ENCODE data around the gene RUVBL2. TPM values are rescaled to one million over a fixed set of nuclear protein-coding genes. Genes with fewer than 3 reads are reported as not detected.

RUVBL2 gene
- polyA plus RNA-seq, 3 donors = 44.6 to 65.0 (median 50.0) TPM

GRCh38 chr19:48975947-48976847 lies 17.5 kb upstream of the RUVBL2 start:
- WGBS, 3 donors = 84 to 94% (median 88%) methylated on average over 13 of the region's 13 CpGs
- H3K27ac ChIP-seq (ENCODE audit: low read depth, low read length) = no peak overlapping the region

- 62 to 78% (median 67%) methylated on average over 2 of the region's 2 CpGs for WGBS, 3 donors
- no peak overlapping the region for H3K27ac ChIP-seq (ENCODE audit: low read depth, low read length)
Observed at GRCh38 chr19:48977061-48977460, 16.6 kb upstream of the RUVBL2 start.

GRCh38 chr19:48982280-48982679 lies 11.4 kb upstream of the RUVBL2 start:
- H3K27ac ChIP-seq (ENCODE audit: low read depth, low read length) = no peak overlapping the region
- 91 to 96% (median 95%) methylated on average over 9 of the region's 9 CpGs for WGBS, 3 donors

- H3K27ac ChIP-seq (ENCODE audit: low read depth, low read length) = no peak overlapping the region
- WGBS, 3 donors = 92 to 96% (median 93%) methylated on average over 13 of the region's 13 CpGs
Observed at GRCh38 chr19:48985711-48986110, 8.0 kb upstream of the RUVBL2 start.

- H3K27ac ChIP-seq (ENCODE audit: low read depth, low read length) = no peak overlapping the region
- 81 to 100% (median 90%) methylated on average over 3 of the region's 3 CpGs for WGBS, 3 donors
Observed at GRCh38 chr19:48986211-48986610, 7.5 kb upstream of the RUVBL2 start.

- H3K27ac ChIP-seq (ENCODE audit: low read depth, low read length) = no peak overlapping the region
- 85 to 88% (median 86%) methylated on average over 7 of the region's 7 CpGs for WGBS, 3 donors
Observed at GRCh38 chr19:48987323-48987722, 6.4 kb upstream of the RUVBL2 start.

GRCh38 chr19:48988286-48988685 lies 5.4 kb upstream of the RUVBL2 start:
- H3K27ac ChIP-seq (ENCODE audit: low read depth, low read length) = no peak overlapping the region
- 86 to 98% (median 98%) methylated on average over 7 of the region's 7 CpGs for WGBS, 3 donors

GRCh38 chr19:48988860-48989259 lies 4.8 kb upstream of the RUVBL2 start:
- H3K27ac ChIP-seq (ENCODE audit: low read depth, low read length) = no peak overlapping the region
- WGBS, 3 donors = 87 to 91% (median 90%) methylated on average over 9 of the region's 9 CpGs

- WGBS, 3 donors = 68 to 83% (median 73%) methylated on average over 17 of the region's 17 CpGs
- no peak overlapping the region for H3K27ac ChIP-seq (ENCODE audit: low read depth, low read length)
Observed at GRCh38 chr19:48989701-48990291, 3.9 kb upstream of the RUVBL2 start.

GRCh38 chr19:48990400-48990799 lies 3.3 kb upstream of the RUVBL2 start:
- 60 to 70% (median 66%) methylated on average over 4 of the region's 4 CpGs for WGBS, 3 donors

GRCh38 chr19:48991011-48991609 lies 2.6 kb upstream of the RUVBL2 start:
- H3K27ac ChIP-seq (ENCODE audit: low read depth, low read length) = no peak overlapping the region
- 88 to 93% (median 90%) methylated on average over 20 to 22 of the region's 22 CpGs for WGBS, 3 donors

More at GRCh38 chr19:48990400-48990799, 3.3 kb upstream of the RUVBL2 start:
- H3K27ac ChIP-seq (ENCODE audit: low read depth, low read length) = no peak overlapping the region

- H3K27ac ChIP-seq (ENCODE audit: low read depth, low read length) = peak overlapping the region; percentile 59
- 14 to 30% (median 14%) methylated on average over 8 of the region's 8 CpGs for WGBS, 3 donors
Observed at GRCh38 chr19:48991873-48992580, 1.7 kb upstream of the RUVBL2 start.

- 0 to 1% (median 1%) methylated on average over 20 of the region's 20 CpGs for WGBS, 3 donors
- peak overlapping the region; percentile 59 for H3K27ac ChIP-seq (ENCODE audit: low read depth, low read length)
Observed at GRCh38 chr19:48992581-48993174, 1.0 kb upstream of the RUVBL2 start.

- WGBS, 3 donors = 1% methylated on average over 13 of the region's 13 CpGs
- H3K27ac ChIP-seq (ENCODE audit: low read depth, low read length) = no peak overlapping the region
Observed at GRCh38 chr19:48994035-48994386, 324 bp downstream of the RUVBL2 start.

GRCh38 chr19:48997972-48998371 lies 4.3 kb downstream of the RUVBL2 start:
- 57 to 84% (median 81%) methylated on average over 5 of the region's 5 CpGs for WGBS, 3 donors
- H3K27ac ChIP-seq (ENCODE audit: low read depth, low read length) = no peak overlapping the region

GRCh38 chr19:48999481-49000325 lies 6.0 kb downstream of the RUVBL2 start:
- H3K27ac ChIP-seq (ENCODE audit: low read depth, low read length) = no peak overlapping the region
- WGBS, 3 donors = 54 to 62% (median 55%) methylated on average over 16 of the region's 16 CpGs

GRCh38 chr19:49004133-49004532 lies 10.4 kb downstream of the RUVBL2 start:
- WGBS, 3 donors = 98 to 99% (median 98%) methylated on average over 15 of the region's 15 CpGs

More at GRCh38 chr19:49004133-49004532, 10.4 kb downstream of the RUVBL2 start:
- no peak overlapping the region for H3K27ac ChIP-seq (ENCODE audit: low read depth, low read length)
